Panc1 (cell line): ENCODE measurements around the gene MIX23.

ENCODE experiments used
- POLR2AphosphoS5 ChIP-seq: IDR thresholded peaks from 2 replicates; pipeline ENCODE4 v1.6.1; 2012; ENCODE audit warnings: mild to moderate bottlenecking, low read depth, low read length, moderate library complexity
- REST ChIP-seq, 2 experiments: IDR thresholded peaks; 2 replicates each; pipeline ENCODE4 v1.6.1; 2011 to 2012; ENCODE audit warnings: low read depth in 2 of 2, control low read depth in 1 of 2, low read length in 1 of 2, mild to moderate bottlenecking in 1 of 2, moderate library complexity in 1 of 2; ENCODE audit not compliant: insufficient read depth in 1 of 2

GRCh38 chr3:122387709-122388108 is 4.7 kb upstream of the MIX23 start:
- TF ChIP-seq REST (IDR thresholded peaks at IDR 0.05; ENCODE audit: insufficient read depth in 1 of 2, low read depth in 2 of 2, low read length in 1 of 2): no peak
- no peak for TF ChIP-seq POLR2AphosphoS5
